Activated T-helper 17 cell treated with anti-CD3 and anti-CD28 coated beads, Interleukin-2, amount 50 U/mL, for 72 hours (primary cell): Measurements from ENCODE around the gene HOXC6. TPM values are rescaled to one million over a fixed set of nuclear protein-coding genes. Genes with fewer than 3 reads are reported as not detected.
A peak's percentile ranks its signal among the peaks of the same experiment; 100 is the strongest.

Source experiments
- ATAC-seq: fragments of 150-1000 bp; cut with Tn5 transposase; replicated peaks from 2 replicates; pipeline ENCODE4 v1.10.0; 2021; ENCODE audit warnings: mild to moderate bottlenecking, moderate library complexity
- H3K27ac Mint-ChIP-seq: one replicate; pipeline ENCODE4 v1.8.0; 2022; ENCODE audit warnings: mixed read lengths
- H3K27me3 Mint-ChIP-seq: one replicate; pipeline ENCODE4 v1.8.0; 2022; ENCODE audit warnings: mixed read lengths
- H3K36me3 Mint-ChIP-seq: one replicate; pipeline ENCODE4 v1.8.0; 2022; ENCODE audit warnings: low read depth, mild to moderate bottlenecking, mixed read lengths
- H3K4me1 Mint-ChIP-seq: one replicate; pipeline ENCODE4 v1.8.0; 2022; ENCODE audit warnings: mixed read lengths
- H3K4me3 Mint-ChIP-seq: one replicate; pipeline ENCODE4 v1.8.0; 2022; ENCODE audit warnings: mild to moderate bottlenecking, mixed read lengths
- H3K9me3 Mint-ChIP-seq: one replicate; pipeline ENCODE4 v1.8.0; 2022; ENCODE audit warnings: mixed read lengths
- total RNA-seq, 2 donors: library from RNA; stranded (reverse); gene quantifications; one replicate each; pipeline ENCODE4 v1.2.3, GENCODE V29; 2022

Gene HOXC6
- total RNA-seq, 2 donors from 2014 or later, result not detected

DNA sequence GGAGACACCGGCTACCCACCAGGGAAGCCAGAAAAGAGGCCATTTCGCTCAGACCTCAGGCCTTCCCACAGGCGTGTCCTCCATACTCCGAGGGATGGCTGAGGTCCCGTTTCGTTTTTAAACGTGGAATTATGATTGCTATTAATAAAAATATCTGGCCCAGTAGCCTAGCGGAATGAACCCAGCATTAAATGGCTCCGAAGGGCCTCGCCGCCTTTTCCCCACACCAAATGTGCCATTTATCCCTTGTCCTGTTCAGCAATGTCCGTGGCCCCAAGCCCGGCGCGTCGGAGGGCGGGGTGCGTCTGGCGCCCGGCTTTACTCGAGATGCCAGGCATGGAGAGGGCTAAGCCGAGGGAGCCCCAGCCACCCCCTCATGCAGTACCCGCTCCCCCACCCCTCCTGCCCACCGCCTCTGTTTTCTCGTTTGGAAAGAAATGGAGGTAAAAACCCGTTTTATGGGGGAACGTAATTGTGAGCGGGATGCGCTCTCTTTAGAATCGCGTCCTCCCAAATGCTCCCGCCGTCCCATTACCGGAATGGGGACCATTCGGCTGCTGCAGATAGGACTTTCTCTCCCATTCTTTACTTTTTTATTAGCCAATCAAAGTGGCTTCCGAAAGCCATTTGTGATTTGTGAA lies 13.7 kb upstream of the HOXC6 start:
- H3K4me1 Mint-ChIP-seq, result peaks cover 15% of the 10 kb centered on the region
- H3K27me3 Mint-ChIP-seq, result peaks cover 61% of the 10 kb centered on the region
- no peak overlapping the region for H3K27ac Mint-ChIP-seq
- H3K9me3 Mint-ChIP-seq, result no peaks in the 10 kb centered on the region
- peaks cover 7% of the 10 kb centered on the region for H3K36me3 Mint-ChIP-seq
- ATAC-seq, result no peak
- no peak overlapping the region for H3K4me3 Mint-ChIP-seq

DNA sequence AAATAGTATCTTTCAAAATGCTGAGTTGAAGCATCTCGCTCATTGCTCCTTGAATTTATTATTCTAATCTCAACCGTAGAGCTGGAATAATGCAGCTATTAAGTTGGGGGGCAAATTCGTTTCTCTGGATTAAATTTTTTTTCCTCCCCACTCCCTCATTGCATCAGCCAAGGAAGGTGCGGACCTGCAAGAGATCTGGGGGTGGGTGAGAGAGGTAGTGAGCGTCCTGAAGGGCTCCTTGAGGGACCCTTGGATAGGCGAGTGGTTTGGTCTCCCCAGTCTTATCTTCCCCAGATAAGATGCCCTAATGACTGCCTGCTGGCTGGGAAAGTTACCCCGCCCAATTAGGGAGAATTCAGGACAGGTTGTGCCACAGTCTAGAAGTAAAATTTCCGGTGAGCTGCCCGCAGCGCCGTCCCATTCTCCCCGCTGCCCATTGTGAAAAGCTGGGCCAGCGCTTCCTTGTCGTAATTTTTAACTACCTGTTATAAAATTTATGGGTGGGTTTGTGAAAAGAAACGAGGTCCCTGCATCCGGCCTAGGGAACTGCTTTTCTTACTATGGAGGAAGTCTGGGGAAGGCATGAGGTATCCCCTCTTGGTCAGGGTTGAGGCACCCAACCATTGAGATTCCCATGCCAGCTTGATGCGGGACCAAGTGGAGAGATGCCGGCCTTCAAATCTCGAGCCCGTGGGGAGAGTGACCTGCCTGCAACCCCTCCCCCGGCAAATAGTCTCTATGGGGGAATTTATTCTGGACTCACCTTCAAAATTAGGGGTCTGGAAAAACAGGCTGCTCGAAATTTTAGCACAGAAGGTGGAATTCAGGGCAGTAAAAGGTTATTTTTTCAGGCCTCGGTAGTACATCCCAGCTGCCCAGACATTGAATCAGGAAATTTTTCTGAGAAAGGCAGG lies 13.0 kb upstream of the HOXC6 start:
- H3K27me3 Mint-ChIP-seq, result peaks cover 61% of the 10 kb centered on the region
- no peaks in the 10 kb centered on the region for H3K9me3 Mint-ChIP-seq
- H3K4me1 Mint-ChIP-seq, result peaks cover 15% of the 10 kb centered on the region
- no peak for ATAC-seq
- H3K27ac Mint-ChIP-seq, result no peak overlapping the region
- peaks cover 7% of the 10 kb centered on the region for H3K36me3 Mint-ChIP-seq
- H3K4me3 Mint-ChIP-seq, result no peak overlapping the region

DNA sequence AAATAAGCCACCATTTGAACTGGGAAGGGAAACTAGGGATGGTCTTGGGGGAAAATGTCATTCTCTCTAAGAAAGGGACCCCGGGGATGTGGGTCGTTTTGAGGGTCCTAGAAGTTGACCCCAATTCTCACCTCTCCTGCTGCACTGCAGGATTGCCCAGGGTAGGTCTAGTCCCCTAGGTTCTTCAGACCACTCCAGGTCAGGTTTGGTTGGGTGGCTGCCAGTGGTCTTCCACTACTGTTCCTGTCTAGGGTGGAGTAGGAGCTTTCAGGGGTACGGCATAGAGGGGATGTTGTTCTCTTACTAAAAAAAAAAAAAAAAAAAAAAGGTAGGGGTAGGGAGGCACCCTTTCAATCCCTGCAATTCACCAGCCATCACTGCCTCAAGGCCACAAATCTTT lies 12.2 kb upstream of the HOXC6 start:
- H3K9me3 Mint-ChIP-seq, result no peaks in the 10 kb centered on the region
- H3K4me3 Mint-ChIP-seq, result no peak overlapping the region
- no peak overlapping the region for H3K27ac Mint-ChIP-seq
- peaks cover 7% of the 10 kb centered on the region for H3K36me3 Mint-ChIP-seq
- peaks cover 54% of the 10 kb centered on the region for H3K27me3 Mint-ChIP-seq
- H3K4me1 Mint-ChIP-seq, result peaks cover 12% of the 10 kb centered on the region
- ATAC-seq, result no peak

DNA sequence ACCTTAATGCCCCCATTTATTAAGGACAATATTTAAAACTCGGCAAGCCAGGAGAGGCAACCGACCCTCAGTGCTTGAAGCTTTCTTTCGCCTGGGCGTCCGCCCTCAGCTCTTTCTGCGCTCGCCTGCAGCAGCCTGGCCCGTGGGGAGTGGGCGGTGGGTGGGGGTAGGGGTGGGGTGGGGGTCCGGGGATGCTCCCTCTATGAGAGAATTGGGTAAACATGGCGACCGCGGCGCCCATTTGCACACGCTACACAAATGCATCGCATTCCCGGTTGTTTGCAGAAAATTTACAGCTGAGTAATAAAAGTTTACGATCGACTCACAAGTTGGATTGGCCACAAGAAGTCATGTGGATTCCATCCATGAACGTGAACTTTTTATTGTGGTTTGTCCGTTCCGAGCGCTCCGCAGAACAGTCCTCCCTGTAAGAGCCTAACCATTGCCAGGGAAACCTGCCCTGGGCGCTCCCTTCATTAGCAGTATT lies 11.7 kb upstream of the HOXC6 start:
- H3K4me3 Mint-ChIP-seq, result no peak overlapping the region
- H3K9me3 Mint-ChIP-seq, result no peaks in the 10 kb centered on the region
- H3K4me1 Mint-ChIP-seq, result peaks cover 8% of the 10 kb centered on the region
- peaks cover 7% of the 10 kb centered on the region for H3K36me3 Mint-ChIP-seq
- H3K27me3 Mint-ChIP-seq, result peaks cover 53% of the 10 kb centered on the region
- H3K27ac Mint-ChIP-seq, result no peak overlapping the region
- no peak for ATAC-seq

DNA sequence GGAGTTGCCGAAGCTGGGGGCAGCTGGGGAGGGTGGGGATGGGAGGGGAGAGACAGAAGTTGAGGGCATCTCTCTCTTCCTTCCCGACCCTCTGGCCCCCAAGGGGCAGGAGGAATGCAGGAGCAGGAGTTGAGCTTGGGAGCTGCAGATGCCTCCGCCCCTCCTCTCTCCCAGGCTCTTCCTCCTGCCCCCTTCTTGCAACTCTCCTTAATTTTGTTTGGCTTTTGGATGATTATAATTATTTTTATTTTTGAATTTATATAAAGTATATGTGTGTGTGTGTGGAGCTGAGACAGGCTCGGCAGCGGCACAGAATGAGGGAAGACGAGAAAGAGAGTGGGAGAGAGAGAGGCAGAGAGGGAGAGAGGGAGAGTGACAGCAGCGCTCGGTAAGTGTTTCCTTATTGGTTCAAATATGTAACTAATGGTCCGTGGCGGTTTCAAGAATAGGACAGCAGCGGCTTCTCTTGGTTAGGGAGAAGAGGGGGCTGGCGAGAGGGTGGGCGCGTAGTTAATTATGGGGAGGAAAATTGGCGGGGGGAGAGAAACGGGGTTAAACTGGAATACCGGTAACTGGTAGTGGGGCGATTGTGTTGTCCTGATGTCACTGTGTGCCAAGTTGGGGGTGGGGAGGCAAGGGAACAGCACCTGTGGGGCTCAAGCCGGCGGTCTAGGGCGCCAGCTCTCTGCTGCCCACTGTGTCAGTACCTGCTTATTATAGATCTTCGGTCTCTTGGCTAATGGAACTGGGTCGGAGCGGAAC lies 11.0 kb upstream of the HOXC6 start:
- no peaks in the 10 kb centered on the region for H3K9me3 Mint-ChIP-seq
- peaks cover 7% of the 10 kb centered on the region for H3K36me3 Mint-ChIP-seq
- H3K27me3 Mint-ChIP-seq, result peaks cover 53% of the 10 kb centered on the region
- peak overlapping the region; percentile 56 for H3K27ac Mint-ChIP-seq
- peak; percentile 53 for ATAC-seq
- H3K4me1 Mint-ChIP-seq, result peaks cover 6% of the 10 kb centered on the region
- peak overlapping the region; percentile 76 for H3K4me3 Mint-ChIP-seq

DNA sequence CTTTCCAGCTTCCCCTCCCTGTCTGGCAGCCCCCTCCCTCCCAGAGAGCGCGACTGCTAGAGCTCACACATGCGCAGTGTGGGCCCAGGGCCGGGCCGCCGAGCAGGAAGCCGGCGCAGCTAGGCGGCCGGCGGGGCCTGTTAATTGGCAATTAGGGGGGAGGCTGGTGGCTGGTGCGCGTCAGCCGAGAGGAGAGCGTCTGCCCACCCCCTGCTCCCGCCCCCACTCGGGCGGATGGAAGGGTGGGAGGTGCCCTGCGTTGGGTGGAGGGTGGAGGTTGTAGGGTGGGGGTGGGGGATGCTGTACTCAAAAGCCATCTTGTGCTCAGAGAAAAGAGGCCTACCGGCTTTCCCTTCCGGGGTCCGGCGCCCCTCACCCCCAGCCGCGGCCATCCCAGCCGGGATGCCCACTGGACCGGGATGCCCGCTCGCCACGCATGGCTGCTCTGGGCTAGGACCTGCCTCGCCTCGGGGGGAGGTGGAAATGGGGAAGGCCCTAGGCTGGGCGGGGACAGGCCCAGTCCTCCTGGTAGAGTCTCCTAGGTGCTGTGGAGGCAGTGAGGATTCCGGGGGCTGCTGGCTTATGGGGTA lies 10.3 kb upstream of the HOXC6 start:
- Mint-ChIP-seq H3K9me3 (no peaks in the 10 kb centered on the region), H3K36me3 (peaks cover 7% of the 10 kb centered on the region), H3K27ac (peak overlapping the region; percentile 56), H3K4me3 (peak overlapping the region; percentile 76), H3K4me1 (peaks cover 6% of the 10 kb centered on the region), H3K27me3 (peaks cover 53% of the 10 kb centered on the region)
- peak; percentile 87 for ATAC-seq

DNA sequence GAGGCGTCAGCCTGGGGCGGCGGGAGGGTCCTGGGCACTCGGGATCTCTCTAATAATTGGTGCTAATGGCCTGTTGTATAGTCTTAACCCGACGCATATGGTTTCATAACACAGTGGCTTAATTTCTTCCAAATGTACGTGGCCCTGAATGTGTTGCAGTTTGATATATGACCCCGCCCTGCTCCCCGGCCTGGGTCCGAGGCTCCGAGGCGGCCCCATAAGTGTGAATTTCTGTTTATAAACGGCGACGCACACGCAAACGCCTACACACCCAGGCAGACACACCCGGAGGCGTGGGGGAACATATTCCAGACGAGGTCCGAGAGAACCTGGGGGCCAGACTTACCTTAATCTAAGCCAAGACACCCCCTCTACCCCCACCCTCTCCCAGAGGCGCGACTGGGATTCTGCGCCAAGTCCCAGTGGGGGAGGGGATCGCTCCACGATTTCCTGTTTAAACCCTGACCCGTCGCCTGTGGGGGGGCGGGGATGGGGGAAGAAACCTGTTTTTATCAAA lies 9.7 kb upstream of the HOXC6 start:
- peaks cover 53% of the 10 kb centered on the region for H3K27me3 Mint-ChIP-seq
- no peaks in the 10 kb centered on the region for H3K9me3 Mint-ChIP-seq
- peaks cover 7% of the 10 kb centered on the region for H3K36me3 Mint-ChIP-seq
- no peak overlapping the region for H3K27ac Mint-ChIP-seq
- H3K4me1 Mint-ChIP-seq, result peaks cover 6% of the 10 kb centered on the region
- no peak for ATAC-seq
- H3K4me3 Mint-ChIP-seq, result peak overlapping the region; percentile 76

DNA sequence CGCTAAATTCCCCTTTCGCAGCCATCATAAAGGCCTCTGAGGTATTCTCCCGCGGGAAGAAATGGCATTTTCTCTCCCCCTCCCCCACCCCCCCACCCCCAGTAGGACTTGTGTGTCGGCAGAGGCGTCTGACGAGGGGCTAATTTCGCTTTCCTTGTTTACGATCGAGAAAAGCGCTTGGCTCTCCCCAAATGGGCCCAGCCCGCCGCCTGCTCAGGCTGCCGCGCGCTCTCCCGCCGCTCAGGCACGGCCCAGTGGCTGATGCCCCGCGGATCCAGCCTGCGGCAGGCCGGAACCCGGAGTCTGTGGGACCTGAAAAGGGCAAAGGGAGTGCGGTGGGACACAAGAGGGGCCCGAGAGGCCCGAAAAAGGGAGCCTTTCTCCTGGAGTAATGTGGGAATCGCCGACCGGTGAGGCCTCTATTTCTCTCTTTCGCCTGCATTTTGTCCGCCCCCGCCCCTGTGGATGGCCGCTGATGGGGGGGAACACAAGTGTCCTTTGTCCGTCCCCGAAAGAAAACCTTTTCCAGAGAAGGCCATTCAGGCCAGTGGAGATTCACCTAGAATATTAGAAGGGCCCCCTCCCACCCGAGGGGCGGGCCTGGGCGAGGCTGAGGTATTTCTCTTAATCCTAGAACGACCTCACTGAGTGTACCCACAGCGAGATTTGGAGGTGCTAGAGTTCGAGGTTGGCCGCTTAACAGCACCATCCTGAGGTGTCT lies 9.0 kb upstream of the HOXC6 start:
- Mint-ChIP-seq H3K27me3 (peaks cover 59% of the 10 kb centered on the region), H3K4me3 (no peak overlapping the region), H3K9me3 (no peaks in the 10 kb centered on the region), H3K4me1 (peaks cover 6% of the 10 kb centered on the region), H3K36me3 (peaks cover 7% of the 10 kb centered on the region), H3K27ac (no peak overlapping the region)
- ATAC-seq, result no peak

DNA sequence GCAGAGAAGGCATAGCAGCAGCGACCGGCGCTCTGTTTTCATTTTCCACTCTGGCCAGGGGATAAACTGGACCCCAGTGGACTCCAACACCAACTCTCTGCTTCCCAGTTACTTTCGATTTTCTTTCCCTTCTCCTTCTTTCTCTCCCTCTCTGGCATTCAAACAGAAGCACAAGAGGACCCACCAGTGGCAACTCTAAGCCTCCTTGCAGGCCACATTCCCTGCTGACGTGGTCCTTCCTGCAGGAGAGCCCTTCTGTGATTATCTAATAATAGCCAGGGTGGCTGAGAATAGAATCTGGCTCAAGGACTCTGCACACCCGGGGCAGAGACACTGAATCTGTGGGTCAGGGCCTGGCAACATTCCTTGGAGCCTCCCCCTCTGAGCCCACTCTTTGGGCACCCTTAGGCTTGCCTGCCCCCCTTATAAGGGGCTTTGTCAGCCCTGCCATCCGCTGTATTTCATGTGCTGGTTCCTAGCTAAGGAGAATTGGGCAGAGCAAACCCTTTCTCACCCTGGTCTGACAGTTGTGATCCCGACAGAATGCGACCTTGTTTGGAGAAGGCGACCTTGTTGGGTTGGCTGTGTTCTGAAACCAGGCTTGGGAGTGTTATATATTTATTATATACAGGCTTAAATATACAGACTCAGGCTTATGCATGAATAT lies 8.2 kb upstream of the HOXC6 start:
- no peak for ATAC-seq

DNA sequence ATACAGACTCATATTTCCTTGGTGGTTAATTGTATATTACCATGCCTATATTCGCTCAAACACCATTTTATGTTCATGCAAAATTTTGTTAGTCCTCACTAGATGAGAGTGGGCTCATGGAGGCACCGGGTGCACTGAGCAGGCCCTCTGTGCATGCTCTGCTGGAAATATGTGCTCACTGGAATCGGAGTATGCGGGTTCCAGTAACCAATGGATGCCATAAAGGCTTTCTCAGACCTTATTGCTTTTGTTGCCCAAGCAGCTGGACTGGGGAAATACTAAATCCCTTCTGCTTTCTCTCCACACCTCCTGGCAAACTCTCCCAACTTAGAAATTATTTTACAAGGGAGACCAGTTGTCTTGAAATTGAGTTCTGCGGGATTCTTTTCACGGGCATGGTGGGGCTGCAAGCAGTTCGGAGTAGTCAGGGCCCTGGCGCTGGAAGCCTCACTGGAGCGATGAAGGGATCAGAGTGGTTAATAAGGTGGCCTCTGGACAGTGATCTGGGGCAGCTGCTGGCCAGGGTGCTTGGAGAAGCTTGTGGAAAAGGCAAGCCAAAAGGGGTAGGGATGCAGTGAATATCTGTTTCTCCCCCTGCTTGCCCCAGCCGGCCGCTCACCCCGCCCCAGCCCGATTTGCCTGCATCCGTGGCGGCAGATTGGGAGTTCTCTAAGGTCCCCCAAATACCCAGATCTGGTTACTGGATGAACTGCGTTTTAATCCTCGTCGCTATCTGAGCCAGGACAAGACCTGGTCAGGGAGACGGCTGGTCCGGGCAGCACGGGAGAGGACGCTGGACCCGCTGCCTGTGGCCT lies 7.4 kb upstream of the HOXC6 start:
- Mint-ChIP-seq H3K27me3 (peaks cover 50% of the 10 kb centered on the region), H3K27ac (no peak overlapping the region), H3K4me3 (no peak overlapping the region), H3K4me1 (peaks cover 6% of the 10 kb centered on the region), H3K9me3 (no peaks in the 10 kb centered on the region), H3K36me3 (no peaks in the 10 kb centered on the region)
- no peak for ATAC-seq

More for the DNA sequence above, 8.2 kb upstream of the HOXC6 start:
- Mint-ChIP-seq H3K4me3 (no peak overlapping the region), H3K36me3 (peaks cover 3% of the 10 kb centered on the region), H3K27me3 (peaks cover 53% of the 10 kb centered on the region), H3K4me1 (peaks cover 6% of the 10 kb centered on the region), H3K27ac (no peak overlapping the region), H3K9me3 (no peaks in the 10 kb centered on the region)

DNA sequence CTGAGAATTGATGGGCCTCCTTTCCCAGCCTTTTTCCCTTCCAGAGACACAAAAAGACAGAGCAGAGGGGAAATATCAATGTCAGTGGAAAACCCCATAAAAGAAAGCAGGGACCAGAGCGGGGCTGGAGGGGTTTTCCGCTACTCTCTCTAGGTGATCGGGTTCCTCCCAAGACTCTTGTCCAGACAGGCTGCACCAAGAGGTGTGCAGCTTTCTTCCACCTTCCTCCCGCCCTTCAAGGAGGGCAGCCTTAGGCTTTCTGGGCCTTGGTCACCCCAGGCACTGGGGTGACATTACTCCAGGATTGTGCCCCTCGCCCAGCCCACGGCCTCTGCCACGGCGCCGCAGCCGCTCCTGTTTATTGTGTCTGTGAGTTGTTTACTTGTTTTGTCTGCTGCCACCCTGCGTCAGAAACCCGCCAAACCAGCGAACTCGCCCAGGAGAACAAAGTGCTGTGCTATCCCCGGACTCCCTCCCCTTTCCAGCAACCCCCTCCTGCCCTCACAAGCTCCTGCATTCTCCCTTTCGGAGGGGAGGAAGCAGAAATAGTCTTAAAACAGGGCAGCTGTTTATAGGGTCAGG lies 6.7 kb upstream of the HOXC6 start:
- Mint-ChIP-seq H3K27ac (no peak overlapping the region), H3K4me1 (peaks cover 6% of the 10 kb centered on the region), H3K36me3 (no peaks in the 10 kb centered on the region), H3K9me3 (no peaks in the 10 kb centered on the region), H3K4me3 (no peak overlapping the region), H3K27me3 (peaks cover 55% of the 10 kb centered on the region)
- ATAC-seq, result no peak
